22Rv1 (cell line): ENCODE data around the gene TPST2.

Experiments used
- H3K27ac ChIP-seq: fragments of 450-650 bp; 2 replicates; pipeline ENCODE4 v1.5.1; 2017
- ZFX ChIP-seq: fragments of 450-650 bp; IDR thresholded peaks from 2 replicates; pipeline ENCODE4 v1.6.1; 2017; ENCODE audit warnings: antibody characterized with exemption, borderline replicate concordance
- TF ChIP-seq, protein P1 (sequence below): fragments of 450-650 bp; IDR thresholded peaks from 2 replicates; pipeline ENCODE4 v1.5.1; 2017; ENCODE audit warnings: mild to moderate bottlenecking

Gene TPST2

DNA sequence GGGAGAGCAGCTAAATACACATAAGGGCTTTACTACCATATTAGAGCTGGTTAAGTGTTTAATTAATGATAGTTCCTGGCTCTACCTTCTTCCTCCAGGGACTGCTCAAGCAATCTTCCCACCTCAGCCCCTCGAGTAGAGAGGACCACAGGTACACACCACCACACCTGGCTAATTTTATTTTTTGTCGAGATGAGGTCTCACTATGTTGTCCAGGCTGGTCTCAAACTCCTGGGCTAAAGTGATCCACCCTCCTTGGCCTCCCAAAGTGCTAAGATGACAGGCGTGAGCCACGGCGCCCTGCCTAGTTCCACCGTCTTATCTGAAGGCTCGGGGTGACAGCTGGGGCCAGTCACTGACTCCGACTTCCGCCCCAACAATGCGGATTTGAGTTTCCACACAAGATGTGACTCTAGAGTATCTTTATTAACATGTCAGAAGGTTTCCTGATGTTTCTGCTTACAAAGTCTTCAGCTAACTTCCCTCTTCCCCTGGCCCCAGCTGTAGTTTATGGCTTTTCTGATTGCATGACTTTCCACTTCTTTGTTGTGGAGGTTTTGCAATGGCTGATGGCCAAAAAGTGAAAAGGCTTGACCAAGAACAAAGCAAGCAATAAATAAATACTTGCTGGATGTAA lies 16.8 kb downstream of the TPST2 start:
- no peak for TF ChIP-seq ZFX
- TF ChIP-seq, protein P1, sequence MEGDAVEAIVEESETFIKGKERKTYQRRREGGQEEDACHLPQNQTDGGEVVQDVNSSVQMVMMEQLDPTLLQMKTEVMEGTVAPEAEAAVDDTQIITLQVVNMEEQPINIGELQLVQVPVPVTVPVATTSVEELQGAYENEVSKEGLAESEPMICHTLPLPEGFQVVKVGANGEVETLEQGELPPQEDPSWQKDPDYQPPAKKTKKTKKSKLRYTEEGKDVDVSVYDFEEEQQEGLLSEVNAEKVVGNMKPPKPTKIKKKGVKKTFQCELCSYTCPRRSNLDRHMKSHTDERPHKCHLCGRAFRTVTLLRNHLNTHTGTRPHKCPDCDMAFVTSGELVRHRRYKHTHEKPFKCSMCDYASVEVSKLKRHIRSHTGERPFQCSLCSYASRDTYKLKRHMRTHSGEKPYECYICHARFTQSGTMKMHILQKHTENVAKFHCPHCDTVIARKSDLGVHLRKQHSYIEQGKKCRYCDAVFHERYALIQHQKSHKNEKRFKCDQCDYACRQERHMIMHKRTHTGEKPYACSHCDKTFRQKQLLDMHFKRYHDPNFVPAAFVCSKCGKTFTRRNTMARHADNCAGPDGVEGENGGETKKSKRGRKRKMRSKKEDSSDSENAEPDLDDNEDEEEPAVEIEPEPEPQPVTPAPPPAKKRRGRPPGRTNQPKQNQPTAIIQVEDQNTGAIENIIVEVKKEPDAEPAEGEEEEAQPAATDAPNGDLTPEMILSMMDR: no peak
- H3K27ac ChIP-seq: no peak overlapping the region

GRCh38 chr22:26570864-26571525 lies 18.9 kb downstream of the TPST2 start:
- TF ChIP-seq, protein P1: no peak
- TF ChIP-seq ZFX: no peak
- no peak overlapping the region for H3K27ac ChIP-seq

DNA sequence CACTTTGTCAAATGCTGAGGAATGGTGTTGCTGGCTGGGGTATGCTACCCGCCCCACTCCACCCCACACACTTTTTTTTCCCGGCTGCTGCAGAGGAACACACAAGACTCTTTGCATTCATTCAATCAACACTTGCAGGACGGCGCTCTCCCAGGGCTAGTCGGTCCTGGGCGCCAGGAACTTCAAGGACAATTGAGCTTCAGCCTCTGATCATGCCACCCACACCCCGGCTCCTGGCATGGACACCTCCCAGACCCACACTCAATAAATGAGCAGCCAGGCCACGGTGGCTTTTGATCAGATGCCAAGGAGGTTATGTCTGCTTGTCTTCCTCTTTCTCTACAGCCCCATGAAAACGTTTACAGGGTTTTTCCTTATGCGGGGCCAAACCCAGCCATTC lies 19.8 kb downstream of the TPST2 start:
- TF ChIP-seq, protein P1: no peak
- no peak overlapping the region for H3K27ac ChIP-seq

DNA sequence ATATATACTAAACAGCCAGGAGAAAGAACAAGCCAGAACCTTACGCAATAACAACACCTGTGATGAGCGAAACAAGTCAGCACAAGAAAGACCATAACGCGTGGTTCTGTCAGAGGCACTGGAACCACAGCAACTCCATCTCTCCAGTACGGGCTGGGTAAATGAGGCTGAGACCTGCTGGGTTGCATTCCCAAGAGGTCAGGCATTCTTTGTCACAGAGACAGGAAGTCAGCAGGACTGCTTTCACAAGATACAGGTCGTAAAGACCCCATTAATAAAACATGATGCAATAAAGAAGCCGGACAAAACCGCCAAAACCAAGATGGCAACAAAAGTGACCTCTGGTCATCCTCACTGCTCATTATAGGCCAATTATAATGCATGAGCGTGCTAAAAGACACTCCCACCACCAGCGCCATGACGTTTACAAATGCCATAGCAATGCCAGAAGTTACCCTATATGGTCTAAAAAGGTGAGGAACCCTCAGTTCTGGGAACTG lies 21.7 kb downstream of the TPST2 start:
- no peak overlapping the region for H3K27ac ChIP-seq

GRCh38 chr22:26567610-26568009 lies 22.3 kb downstream of the TPST2 start:
- TF ChIP-seq ZFX: no peak
- TF ChIP-seq, protein P1: no peak
- no peak overlapping the region for H3K27ac ChIP-seq

More for the DNA sequence above, 21.7 kb downstream of the TPST2 start:
- TF ChIP-seq, protein P1: no peak
- no peak for TF ChIP-seq ZFX

DNA sequence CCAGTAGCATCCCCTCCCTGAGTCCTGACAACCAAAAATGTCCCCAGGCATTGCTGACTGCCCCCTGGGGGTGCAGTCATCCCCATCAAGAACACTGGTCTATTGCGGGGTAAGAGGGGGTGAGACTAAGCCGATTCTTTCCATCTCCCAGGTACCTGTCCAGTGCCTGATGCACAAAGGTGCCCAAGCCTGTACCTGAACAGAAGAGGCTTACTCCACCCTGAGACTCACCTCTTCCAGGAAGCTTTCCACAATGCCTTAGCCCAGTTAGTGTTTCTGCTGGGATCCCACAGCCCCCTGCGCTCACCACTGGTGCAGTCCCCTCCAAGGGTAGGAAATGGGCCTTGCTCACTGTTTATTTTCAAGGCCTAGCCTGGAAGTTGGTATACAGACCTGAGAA lies 22.9 kb downstream of the TPST2 start:
- TF ChIP-seq, protein P1: no peak
- no peak for TF ChIP-seq ZFX
- no peak overlapping the region for H3K27ac ChIP-seq

- H3K27ac ChIP-seq: no peak overlapping the region
- TF ChIP-seq, protein P1: no peak
- no peak for TF ChIP-seq ZFX
These were observed 24.0 kb downstream of the TPST2 start for GRCh38 chr22:26565889-26566288.
